SK-N-SH treated with all-trans-retinoic acid at 6 μM for 48 hours (cell line): Measurements from ENCODE around the gene ATG2A.

Experiments used
- ARNTL ChIP-seq: fragments of 450-650 bp; formaldehyde crosslinking; IDR thresholded peaks from 2 replicates; pipeline ENCODE4 v1.5.0; 2020; ENCODE audit warnings: low read depth, mild to moderate bottlenecking, moderate library complexity, borderline replicate concordance
- BACH2 ChIP-seq: fragments of 250-450 bp; sonication (Bioruptor Pico); IDR thresholded peaks from 2 replicates; pipeline ENCODE4 v1.9.0; 2021; ENCODE audit warnings: mild to moderate bottlenecking, borderline replicate concordance
- PATZ1 ChIP-seq: fragments of 250-450 bp; sonication (Bioruptor Pico); IDR thresholded peaks from 2 replicates; pipeline ENCODE4 v1.8.0; 2020; ENCODE audit warnings: mild to moderate bottlenecking, moderate library complexity, borderline replicate concordance
- POU6F1 ChIP-seq: fragments of 250-450 bp; sonication (Bioruptor Pico); IDR thresholded peaks from 2 replicates; pipeline ENCODE4 v1.8.0; 2021; ENCODE audit warnings: low read depth, mild to moderate bottlenecking, moderate library complexity, borderline replicate concordance
- PPARA ChIP-seq: fragments of 250-450 bp; sonication (Bioruptor Pico); IDR thresholded peaks from 2 replicates; pipeline ENCODE4 v1.5.0; 2020; ENCODE audit warnings: mild to moderate bottlenecking, borderline replicate concordance
- TOX ChIP-seq: fragments of 250-450 bp; sonication (Bioruptor Pico); IDR thresholded peaks from 2 replicates; pipeline ENCODE4 v1.8.0; 2021; ENCODE audit warnings: mild to moderate bottlenecking, moderate library complexity, borderline replicate concordance
- ZC3H10 ChIP-seq: fragments of 250-450 bp; sonication (Bioruptor Pico); IDR thresholded peaks from 2 replicates; pipeline ENCODE4 v1.5.1; 2021; ENCODE audit warnings: mild to moderate bottlenecking, moderate library complexity

- no peak for TF ChIP-seq BACH2 (CRISPR knock-in tag)
- no peak for TF ChIP-seq ZC3H10
- no peak for TF ChIP-seq POU6F1
- TF ChIP-seq PATZ1 = no peak
- no peak for TF ChIP-seq TOX (CRISPR knock-in tag)
- TF ChIP-seq ARNTL (CRISPR knock-in tag) = no peak
- TF ChIP-seq PPARA (CRISPR knock-in tag) = no peak
Observed at GRCh38 chr11:64894812-64895452, 22.1 kb downstream of the ATG2A start.
